SK-MEL-5 (cell line): ENCODE results near the gene RNF13. TPM values are rescaled to one million over a fixed set of nuclear protein-coding genes. Genes with fewer than 3 reads are reported as not detected.
"Not testable (repeated sequence)": the region's sequence is repeated elsewhere in the genome, so short reads cannot be mapped to it uniquely, and the experiment has no call there.

ENCODE experiments used
- DNase-seq: peaks from one replicate; pipeline ENCODE4 v3.0.0-alpha.2; 2016; ENCODE audit warnings: low read depth, low spot score
- in situ Hi-C: cut with HindIII; loops from 2 replicates; pipeline ENCODE4 v1.10.0; 2016; ENCODE audit warnings: low sequenced_read_pairs, high pct_unique_total_duplicates, low pct_unique_long_range_greater_than_20kb
- total RNA-seq: library from RNA; depleted of rRNA; stranded (reverse); fragments of >200 nt; shearing (Covaris generic); gene quantifications from 2 replicates; pipeline ENCODE4 v1.2.3, GENCODE V29; 2014

RNF13 gene
- total RNA-seq, 1 experiment from 2014 or later: 141 TPM

GRCh38 chr3:149828390-149828789 is 15.4 kb downstream of the RNF13 start:
- DNase-seq: no peak
- in situ Hi-C loops: no loop called here

DNA sequence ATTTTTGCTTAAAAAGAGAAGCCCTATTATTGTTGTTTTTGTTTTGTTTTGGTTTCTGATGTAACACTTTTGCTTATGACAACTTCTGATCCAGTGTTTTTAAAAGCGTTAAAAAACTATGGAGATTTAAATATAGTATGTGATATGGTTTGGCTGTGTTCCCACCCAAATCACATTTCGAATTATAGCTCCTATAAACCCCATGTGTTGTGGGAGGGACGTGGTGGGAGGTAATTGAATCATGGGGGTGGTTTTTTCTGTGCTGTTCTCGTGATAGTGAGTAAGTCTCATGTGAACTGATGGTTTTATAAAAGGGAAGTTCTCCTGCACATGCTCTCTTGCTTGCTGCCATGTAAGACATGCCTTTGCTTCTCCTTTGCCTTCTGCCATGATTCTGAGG is 16.6 kb downstream of the RNF13 start:
- in situ Hi-C loops, DNase-seq: not testable (repeated sequence)

DNA sequence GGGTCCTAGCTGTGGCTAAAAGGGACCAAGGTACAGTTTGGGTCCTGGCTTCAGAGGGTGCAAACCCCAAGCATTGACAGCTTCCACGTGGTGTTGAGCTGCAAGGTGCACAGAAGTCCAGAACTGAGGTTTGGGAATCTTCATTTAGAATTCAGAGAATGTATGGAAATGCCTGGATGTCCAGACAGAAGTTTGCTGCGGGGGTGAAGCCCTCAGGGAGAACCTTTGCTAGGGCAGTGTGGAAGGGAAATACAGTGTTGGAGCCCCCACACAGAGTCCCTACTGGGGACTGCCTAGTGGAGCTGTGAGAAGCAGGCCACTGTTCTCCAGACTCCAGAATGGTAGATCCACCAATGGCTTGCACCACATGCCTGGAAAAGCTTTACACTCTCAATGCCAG is 17.9 kb downstream of the RNF13 start:
- in situ Hi-C loops: no loop called here
- DNase-seq: no peak

- in situ Hi-C loops: no loop called here
- no peak for DNase-seq
Measured at GRCh38 chr3:149831321-149831720, 18.3 kb downstream of the RNF13 start.

DNA sequence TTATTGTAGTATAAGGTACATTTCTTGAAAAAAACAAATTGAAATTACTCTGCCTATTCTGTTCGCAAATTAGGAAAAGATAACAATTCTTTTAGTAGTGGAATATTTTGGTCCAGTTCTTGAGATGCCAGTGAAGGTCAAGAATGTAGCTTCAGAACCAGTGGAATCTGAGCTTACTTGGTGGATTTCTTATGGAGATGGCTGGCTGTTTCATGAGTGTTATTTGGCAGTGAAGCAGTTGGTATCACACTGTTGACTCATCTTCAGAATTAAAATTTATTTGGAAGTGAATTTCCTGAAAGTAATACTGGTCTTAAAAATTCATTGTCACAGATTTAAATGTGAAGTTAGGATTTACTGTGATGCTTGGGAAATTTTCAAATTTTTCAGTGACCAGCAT is 19.1 kb downstream of the RNF13 start:
- DNase-seq: no peak
- in situ Hi-C loops: no loop called here

GRCh38 chr3:149833241-149833640 is 20.2 kb downstream of the RNF13 start:
- in situ Hi-C loops: no loop called here
- DNase-seq: no peak

GRCh38 chr3:149838491-149838890 is 25.5 kb downstream of the RNF13 start:
- in situ Hi-C loops, DNase-seq: not testable (repeated sequence)

DNA sequence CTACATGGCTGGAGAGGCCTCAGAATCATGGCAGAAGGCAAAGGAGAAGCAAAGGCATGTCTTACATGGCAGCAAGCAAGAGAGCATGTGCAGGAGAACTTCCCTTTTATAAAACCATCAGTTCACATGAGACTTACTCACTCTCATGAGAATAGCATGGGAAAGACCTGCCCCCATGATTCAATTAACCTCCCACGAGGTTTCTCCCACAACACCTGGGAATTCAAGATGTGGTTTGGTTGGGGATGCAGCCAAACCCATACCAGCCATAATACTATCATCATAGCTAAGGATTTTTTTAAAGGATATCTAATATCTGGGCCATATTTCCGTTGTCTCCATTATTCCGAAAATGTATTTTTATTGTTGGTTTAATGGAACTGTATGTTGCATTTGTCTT is 26.5 kb downstream of the RNF13 start:
- in situ Hi-C loops, DNase-seq: not testable (repeated sequence)

- DNase-seq: no peak
- in situ Hi-C loops: no loop called here
Measured at GRCh38 chr3:149839896-149840295, 26.9 kb downstream of the RNF13 start.

- in situ Hi-C loops: no loop called here
- DNase-seq: no peak
Measured at GRCh38 chr3:149843502-149843901, 30.5 kb downstream of the RNF13 start.

DNA sequence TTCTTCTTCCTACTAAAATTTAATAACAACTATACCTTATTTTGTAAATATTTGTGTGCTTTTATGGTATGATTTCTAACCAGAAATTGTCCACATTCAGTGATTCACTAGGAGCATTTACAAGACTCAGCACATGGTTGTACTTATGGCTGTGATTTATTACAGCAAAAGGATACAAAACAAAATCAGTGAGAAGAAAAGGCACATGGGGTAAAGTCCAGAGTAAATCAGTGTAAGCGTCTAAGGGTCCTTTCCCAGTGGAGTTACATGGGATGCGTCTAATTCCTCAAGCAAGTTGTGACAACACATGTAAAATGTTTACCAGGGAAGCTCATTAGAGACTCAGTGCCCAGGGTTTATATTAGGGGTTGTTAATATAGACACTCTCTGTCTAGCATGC is 31.1 kb downstream of the RNF13 start:
- in situ Hi-C loops: no loop called here
- no peak for DNase-seq

DNA sequence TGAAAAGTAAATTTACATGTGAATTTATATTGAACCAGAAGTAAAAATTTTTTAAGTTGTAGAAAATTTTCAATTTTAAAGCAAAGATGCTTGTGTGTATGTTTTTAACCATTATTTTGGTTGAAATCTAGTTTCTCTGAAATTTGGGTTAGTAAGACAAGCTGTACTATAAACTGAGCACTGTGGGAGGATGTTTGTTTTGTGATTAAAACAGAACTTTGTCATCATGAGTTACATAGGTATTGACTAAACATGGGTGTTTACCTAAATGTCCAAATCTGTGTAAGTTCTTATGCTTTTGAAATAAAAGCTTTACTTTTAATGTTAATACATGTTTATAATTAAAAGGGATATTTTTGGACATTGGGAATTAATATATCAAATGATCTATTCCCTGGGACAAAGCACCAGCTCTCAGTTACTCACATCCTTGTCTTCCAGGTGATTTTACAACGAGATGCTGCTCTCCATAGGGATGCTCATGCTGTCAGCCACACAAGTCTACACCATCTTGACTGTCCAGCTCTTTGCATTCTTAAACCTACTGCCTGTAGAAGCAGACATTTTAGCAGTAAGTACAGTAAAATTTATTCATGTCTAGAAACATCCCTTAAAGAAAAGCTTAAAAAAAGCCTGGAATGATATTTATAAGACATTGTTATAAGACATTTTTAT is 32.7 kb downstream of the RNF13 start:
- DNase-seq: no peak
- in situ Hi-C loops: no loop called here

DNA sequence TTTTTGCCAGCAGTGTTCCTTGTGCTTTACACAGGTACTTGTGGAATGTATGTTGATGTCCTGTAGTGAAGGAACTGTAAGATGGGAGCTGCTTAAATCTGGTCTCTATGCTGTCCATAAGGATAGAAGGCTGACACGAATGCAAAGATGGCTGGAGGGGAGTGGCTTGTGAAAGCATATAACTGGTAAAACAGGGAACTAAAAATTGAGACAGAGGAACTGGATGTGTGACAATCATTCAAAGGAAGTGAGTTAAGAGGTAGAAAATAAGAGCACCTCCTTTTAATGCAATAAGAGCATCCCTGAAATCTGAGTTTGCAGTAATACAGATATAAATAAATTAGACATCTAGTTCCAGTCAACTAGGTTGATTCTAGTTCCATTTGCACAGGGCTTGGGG is 35.2 kb downstream of the RNF13 start:
- in situ Hi-C loops: no loop called here
- DNase-seq: no peak

DNA sequence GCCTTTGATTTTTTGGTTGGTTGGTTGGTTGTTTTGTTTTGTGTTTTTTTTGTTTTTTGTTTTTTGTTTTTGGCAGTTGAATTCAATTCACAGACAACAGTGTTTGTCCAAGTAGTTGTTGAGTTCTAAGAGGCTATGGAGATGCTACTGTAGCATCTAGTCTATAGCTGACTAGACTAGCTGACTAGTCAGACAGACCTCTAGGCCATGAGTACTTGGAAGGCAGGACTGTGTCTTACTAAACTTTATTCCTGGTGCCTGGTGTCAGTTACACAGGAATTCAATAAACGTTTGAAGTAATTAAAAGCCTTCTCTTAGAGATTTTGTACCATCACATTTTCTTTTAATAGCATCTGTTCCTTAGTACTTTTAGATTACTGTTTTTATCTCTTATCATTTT is 35.7 kb downstream of the RNF13 start:
- in situ Hi-C loops: no loop called here
- DNase-seq: no peak

DNA sequence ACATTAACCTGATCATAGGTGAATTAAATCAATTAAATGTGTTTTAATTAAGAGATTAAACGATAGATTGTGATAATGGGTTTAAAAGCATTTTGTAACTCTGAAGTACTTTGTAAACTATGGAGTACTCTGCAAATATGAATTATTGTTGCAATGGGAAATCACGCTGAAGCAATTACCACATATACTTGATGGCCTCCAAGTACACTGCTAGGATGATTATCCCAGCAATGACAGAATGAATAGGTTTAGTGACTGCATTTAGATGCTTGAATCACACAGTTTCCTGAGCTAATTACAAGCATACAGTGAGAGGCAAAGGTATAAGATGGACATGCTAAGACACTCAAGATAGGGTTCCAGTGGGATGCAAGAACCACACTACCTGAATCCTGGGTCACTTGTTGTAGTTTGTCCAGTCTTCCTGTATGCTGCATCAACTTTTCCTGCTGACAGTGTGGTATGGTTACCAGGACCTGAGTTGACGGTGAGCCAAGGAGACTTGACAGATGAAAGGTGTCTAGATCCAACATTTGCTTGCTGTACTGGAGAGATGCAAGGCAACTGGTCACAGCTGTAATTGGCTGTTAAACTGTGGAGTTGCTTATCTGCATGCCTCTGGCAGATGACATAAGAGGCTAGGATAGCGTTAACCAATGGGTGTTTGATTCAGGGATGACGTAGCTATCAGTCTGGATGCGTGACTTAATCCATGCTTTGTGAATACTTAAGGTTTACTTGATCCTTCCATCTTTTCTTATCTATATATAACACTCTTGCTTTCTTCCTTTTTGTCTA is 38.0 kb downstream of the RNF13 start:
- DNase-seq: no peak
- in situ Hi-C loops: no loop called here

DNA sequence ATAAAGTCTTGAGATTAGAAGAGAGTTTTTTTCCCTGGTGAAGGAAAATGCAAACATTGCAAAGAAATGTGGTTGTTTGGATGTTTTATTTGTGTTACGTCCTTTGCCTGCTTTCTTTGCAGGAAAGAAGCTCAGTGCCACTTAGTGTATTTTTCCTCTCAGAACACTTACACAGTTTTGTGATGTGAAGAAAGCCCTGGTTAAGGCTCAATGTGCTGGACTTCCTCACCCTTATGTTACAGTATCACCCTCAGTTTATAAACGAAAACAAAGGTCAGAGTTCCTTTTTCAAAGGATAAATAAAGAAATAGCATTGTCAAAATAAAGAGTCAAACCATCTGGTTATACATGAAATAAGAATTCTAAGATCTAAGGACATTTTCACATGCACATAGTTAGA is 45.9 kb downstream of the RNF13 start:
- DNase-seq: no peak
- in situ Hi-C loops: no loop called here

- no peak for DNase-seq
- in situ Hi-C loops: no loop called here
Measured at GRCh38 chr3:149860881-149861280, 47.9 kb downstream of the RNF13 start.

DNA sequence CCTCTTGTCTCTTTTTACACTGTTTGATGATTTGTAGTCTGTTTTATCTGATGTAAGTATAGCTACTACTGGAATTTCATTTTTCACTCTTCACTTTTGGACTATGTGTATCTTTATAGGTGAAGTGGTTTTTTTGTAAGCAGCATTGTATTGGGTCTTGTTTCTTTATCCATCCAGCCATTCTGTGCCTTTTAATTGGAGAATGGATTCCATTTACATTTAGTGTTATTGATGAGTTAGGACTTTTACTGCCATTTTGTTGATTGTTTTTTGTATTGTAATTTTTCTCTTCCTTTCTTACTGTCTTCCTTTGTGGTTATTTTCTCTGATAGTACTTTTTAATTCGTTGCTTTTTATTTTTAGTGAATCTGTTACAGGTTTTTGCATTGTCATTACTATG is 54.5 kb downstream of the RNF13 start:
- in situ Hi-C loops: no loop called here
- DNase-seq: no peak

DNA sequence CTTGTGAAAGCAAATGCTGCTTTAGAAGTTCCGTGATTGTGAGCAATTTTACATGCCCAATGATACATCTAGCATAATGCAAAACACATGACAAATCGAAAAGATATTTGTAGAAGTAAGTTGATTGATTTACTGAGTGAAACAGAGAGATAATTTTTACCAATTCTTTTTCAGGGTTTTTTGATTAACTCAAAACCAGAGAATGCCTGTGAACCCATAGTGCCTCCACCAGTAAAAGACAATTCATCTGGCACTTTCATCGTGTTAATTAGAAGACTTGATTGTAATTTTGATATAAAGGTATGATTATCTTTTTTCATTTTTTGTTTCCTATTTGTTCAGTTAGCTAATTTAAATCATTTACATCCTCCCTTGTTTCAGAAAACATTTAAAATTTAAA is 58.8 kb downstream of the RNF13 start:
- no peak for DNase-seq

More for the DNA sequence above, 58.8 kb downstream of the RNF13 start:
- in situ Hi-C loops: no loop called here
